Measurements from ENCODE around the gene ZYX. TPM values are rescaled to one million over a fixed set of nuclear protein-coding genes. Genes with fewer than 3 reads are reported as not detected.
"Not testable (repeated sequence)": the region's sequence is repeated elsewhere in the genome, so short reads cannot be mapped to it uniquely, and the experiment has no call there.

The ZYX gene
- total RNA-seq, 1 experiment from 2014 or later: 145 TPM

DNA sequence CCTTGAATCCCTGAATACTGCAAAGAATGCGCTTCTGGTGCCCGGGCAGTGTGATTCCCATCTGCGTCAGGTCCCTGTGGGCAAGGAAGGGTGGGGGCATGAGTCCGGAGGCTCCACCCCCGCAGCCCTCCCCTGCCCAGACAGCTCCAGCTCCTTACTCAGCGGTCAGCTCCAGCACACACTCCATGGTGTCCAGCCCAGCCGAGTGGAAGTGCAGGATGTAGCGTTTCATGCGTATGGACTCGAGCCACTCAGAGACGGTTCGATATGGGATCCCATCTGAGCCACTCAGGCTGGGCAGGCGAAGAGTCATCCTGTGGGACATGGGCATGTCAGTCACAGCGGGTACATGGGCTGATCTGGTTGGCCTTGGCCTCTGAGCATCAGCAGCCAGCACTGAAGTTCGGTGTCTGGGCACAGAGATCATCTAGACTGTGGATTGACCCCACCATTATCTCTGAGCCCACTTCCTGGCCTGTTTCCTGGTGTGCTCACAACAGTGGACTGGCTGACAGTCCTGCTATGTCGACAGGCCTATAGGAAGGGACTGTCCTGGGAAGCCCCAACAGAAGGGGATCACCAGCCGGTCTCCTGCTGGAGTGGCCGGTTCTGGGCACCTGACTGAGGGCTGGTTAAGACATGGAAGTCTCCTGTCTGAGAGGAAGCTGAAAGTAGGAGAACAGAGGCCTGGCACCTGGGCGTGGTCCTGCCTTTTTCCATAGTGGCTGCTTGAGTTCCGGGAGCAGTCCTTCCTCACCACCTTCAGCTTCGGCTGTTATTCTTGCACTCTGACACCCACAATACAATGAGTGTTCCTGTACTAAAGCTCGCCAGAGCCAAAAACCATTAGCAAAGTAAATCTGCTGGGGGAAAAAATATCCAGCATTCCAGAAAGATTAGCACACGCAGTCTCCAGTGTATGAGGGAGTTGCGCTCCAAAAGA is 10.6 kb downstream of the ZYX start:
- Histone ChIP-seq H3K36me3 (ENCODE audit: low read depth) (0 out of 2 replicates have a peak, but pooled peaks cover 30% of the 10 kb centered on the region), H3K79me2 (ENCODE audit: low read depth) (no peaks in the 10 kb centered on the region), H3K27me3 (ENCODE audit: insufficient read depth, low read depth) (no peaks in the 10 kb centered on the region), H3F3A (ENCODE audit: insufficient read depth, low read depth) (peaks cover 12% of the 10 kb centered on the region; the same call in 1 of the 2 replicates), H3K4me2 (no peak overlapping the region), H3K9me2 (ENCODE audit: insufficient read depth) (no peaks in the 10 kb centered on the region), H3K27ac (no peak overlapping the region), H4K20me1 (ENCODE audit: insufficient read depth) (peaks cover 18% of the 10 kb centered on the region; the same call in 1 of the 2 replicates), H2AFZ (no peak overlapping the region), H3K4me3 (no peak overlapping the region), H3K9me3 (ENCODE audit: insufficient read depth, low read depth) (no peaks in the 10 kb centered on the region), H3K4me1 (replicated peaks; ENCODE audit: insufficient read depth) (no peaks in the 10 kb centered on the region)
- no TSS peak for BruUV-seq (replicated peaks)
- intact Hi-C loops (cut with micrococcal nuclease; ENCODE audit: unreplicated experiment): no loop called here
- no peak for DNase-seq
- TF ChIP-seq, protein P1, sequence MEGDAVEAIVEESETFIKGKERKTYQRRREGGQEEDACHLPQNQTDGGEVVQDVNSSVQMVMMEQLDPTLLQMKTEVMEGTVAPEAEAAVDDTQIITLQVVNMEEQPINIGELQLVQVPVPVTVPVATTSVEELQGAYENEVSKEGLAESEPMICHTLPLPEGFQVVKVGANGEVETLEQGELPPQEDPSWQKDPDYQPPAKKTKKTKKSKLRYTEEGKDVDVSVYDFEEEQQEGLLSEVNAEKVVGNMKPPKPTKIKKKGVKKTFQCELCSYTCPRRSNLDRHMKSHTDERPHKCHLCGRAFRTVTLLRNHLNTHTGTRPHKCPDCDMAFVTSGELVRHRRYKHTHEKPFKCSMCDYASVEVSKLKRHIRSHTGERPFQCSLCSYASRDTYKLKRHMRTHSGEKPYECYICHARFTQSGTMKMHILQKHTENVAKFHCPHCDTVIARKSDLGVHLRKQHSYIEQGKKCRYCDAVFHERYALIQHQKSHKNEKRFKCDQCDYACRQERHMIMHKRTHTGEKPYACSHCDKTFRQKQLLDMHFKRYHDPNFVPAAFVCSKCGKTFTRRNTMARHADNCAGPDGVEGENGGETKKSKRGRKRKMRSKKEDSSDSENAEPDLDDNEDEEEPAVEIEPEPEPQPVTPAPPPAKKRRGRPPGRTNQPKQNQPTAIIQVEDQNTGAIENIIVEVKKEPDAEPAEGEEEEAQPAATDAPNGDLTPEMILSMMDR (conservative IDR thresholded peaks at IDR 0.05): no peak
- CTCF ChIA-PET: no interaction called here
- POLR2A ChIA-PET (ENCODE audit: unreplicated experiment): no interaction called here

DNA sequence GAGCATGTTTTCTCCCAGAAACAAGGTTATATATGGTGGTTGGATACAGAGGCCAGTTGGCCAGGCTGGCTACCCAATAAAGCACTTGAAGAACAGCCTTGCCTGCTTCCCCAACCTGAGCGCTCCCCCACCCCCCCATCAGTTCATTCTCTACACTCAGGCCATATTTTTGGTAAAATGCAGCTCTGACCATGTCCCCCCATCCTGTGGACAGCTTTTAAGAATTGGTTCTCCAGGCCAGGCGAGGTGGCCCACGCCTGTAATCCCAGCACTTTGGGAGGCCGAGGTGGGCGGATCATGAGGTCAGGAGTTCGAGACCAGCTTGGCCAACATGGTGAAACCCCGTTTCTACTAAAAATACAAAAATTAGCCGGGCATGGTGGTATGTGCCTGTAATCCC is 11.3 kb downstream of the ZYX start:
- H3K4me2 ChIP-seq; H3K4me1 ChIP-seq (replicated peaks; ENCODE audit: insufficient read depth); H3K9me2 ChIP-seq (ENCODE audit: insufficient read depth); H2AFZ ChIP-seq; H3K79me2 ChIP-seq (ENCODE audit: low read depth); H3K4me3 ChIP-seq; H3K27ac ChIP-seq; POLR2A ChIA-PET (ENCODE audit: unreplicated experiment); H3K9me3 ChIP-seq (ENCODE audit: insufficient read depth, low read depth); DNase-seq; CTCF ChIA-PET; H3K27me3 ChIP-seq (ENCODE audit: insufficient read depth, low read depth); intact Hi-C loops (cut with micrococcal nuclease; ENCODE audit: unreplicated experiment); BruUV-seq (replicated peaks): not testable (repeated sequence)
- Histone ChIP-seq H3F3A (ENCODE audit: insufficient read depth, low read depth) (peaks cover 12% of the 10 kb centered on the region; the same call in 1 of the 2 replicates), H4K20me1 (ENCODE audit: insufficient read depth) (peaks cover 11% of the 10 kb centered on the region; the same call in 1 of the 2 replicates), H3K36me3 (ENCODE audit: low read depth) (0 out of 2 replicates have a peak, but pooled peaks cover 30% of the 10 kb centered on the region)

DNA sequence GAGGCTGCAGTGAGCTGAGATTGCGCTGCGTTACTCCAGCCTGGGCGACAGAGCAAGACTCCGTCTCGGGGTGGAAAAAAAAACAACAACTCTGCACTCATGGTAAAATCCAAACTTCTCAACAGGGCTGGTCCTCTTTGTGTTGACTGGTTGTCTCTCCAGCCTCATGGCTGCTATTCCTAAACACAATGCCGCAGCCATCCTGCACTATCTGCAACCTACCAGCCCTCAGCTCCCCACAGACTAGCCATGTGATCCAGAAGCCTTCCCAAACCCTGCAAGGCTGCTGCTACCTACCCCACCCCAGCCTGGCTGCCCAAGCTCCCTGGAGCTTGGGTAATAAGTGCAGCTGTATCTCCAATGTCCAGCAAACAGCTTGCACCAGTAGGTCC is 11.7 kb downstream of the ZYX start:
- POLR2A ChIA-PET (ENCODE audit: unreplicated experiment): no interaction called here
- H3K4me2 ChIP-seq: no peak overlapping the region
- H3K36me3 ChIP-seq (ENCODE audit: low read depth): 0 out of 2 replicates have a peak, but pooled peaks cover 30% of the 10 kb centered on the region
- DNase-seq: no peak
- H3K4me3 ChIP-seq: no peak overlapping the region
- TF ChIP-seq EZH2 (IDR thresholded peaks at IDR 0.05; ENCODE audit: low read depth): no peak
- TF ChIP-seq, protein P1 (conservative IDR thresholded peaks at IDR 0.05): no peak
- H3K9me2 ChIP-seq (ENCODE audit: insufficient read depth): no peaks in the 10 kb centered on the region
- BruUV-seq (replicated peaks): TSS peak; percentile 17
- no peaks in the 10 kb centered on the region for H3K4me1 ChIP-seq (replicated peaks; ENCODE audit: insufficient read depth)
- no peak overlapping the region for H3K27ac ChIP-seq
- H3K79me2 ChIP-seq (ENCODE audit: low read depth): no peaks in the 10 kb centered on the region
- CTCF ChIA-PET: no interaction called here
- H3K27me3 ChIP-seq (ENCODE audit: insufficient read depth, low read depth): no peaks in the 10 kb centered on the region
- H4K20me1 ChIP-seq (ENCODE audit: insufficient read depth): 0 out of 2 replicates have a peak, but pooled peaks cover 6% of the 10 kb centered on the region
- H3K9me3 ChIP-seq (ENCODE audit: insufficient read depth, low read depth): no peaks in the 10 kb centered on the region
- peaks cover 12% of the 10 kb centered on the region; the same call in 1 of the 2 replicates for H3F3A ChIP-seq (ENCODE audit: insufficient read depth, low read depth)
- intact Hi-C loops (cut with micrococcal nuclease; ENCODE audit: unreplicated experiment): no loop called here
- no peak overlapping the region for H2AFZ ChIP-seq
